Stimulated activated CD8-positive, alpha-beta memory T cell treated with anti-CD3 and anti-CD28 coated beads, Interleukin-7, amount 100 ng/mL, for 1 hour (primary cell): Measurements from ENCODE around the gene TRIM49B.
"Not testable (repeated sequence)": the region's sequence is repeated elsewhere in the genome, so short reads cannot be mapped to it uniquely, and the experiment has no call there.

Experiments
- DNase-seq, 2 donors: peaks; one replicate each; pipeline ENCODE4 v3.0.0-alpha.2; 2020; ENCODE audit warnings: low read depth in 2 of 2

Gene TRIM49B

GRCh38 chr11:49028523-49028922, at the start of gene TRIM49B:
Gene TRIM49B, plus strand, starts transcription at chr11:49028823. Its CDS starts 2,777 bp downstream, at chr11:49031600.
- not testable (repeated sequence) for DNase-seq

GRCh38 chr11:48983785-48984184, 44.8 kb upstream of the TRIM49B start, which contains the start of gene TRIM51G:
Gene TRIM51G, minus strand, starts transcription at chr11:48983885. Its CDS starts 2,190 bp downstream, at chr11:48981695.
- not testable (repeated sequence) for DNase-seq

- DNase-seq: not testable (repeated sequence)
Observed at GRCh38 chr11:49048229-49048628, 19.6 kb downstream of the TRIM49B start.

GRCh38 chr11:49049821-49050220, 21.2 kb downstream of the TRIM49B start:
- DNase-seq: not testable (repeated sequence)

GRCh38 chr11:49059012-49059411, 30.4 kb downstream of the TRIM49B start, which contains the start of gene TRIM64C:
Gene TRIM64C, minus strand, starts transcription at chr11:49059112. Its CDS starts 0 bp downstream, at chr11:49059112.
- DNase-seq: not testable (repeated sequence)

- DNase-seq: not testable (repeated sequence)
Observed at GRCh38 chr11:49069897-49070296, 41.3 kb downstream of the TRIM49B start.
